Lower leg skin (tissue), 4 donors: ENCODE results near the gene SHISA3. TPM values are rescaled to one million over a fixed set of nuclear protein-coding genes. Genes with fewer than 3 reads are reported as not detected.

Source experiments
- DNase-seq, 2 donors: peaks; one replicate each; pipeline ENCODE4 v3.0.0-alpha.2; 2019; ENCODE audit warnings: low spot score in 2 of 2
- H3K4me3 ChIP-seq: fragments of 200-600 bp; sonication (generic); 2 replicates; pipeline ENCODE4 v1.5.1; 2017; ENCODE audit warnings: mild to moderate bottlenecking, low read depth; ENCODE audit not compliant: poor library complexity, severe bottlenecking
- POLR2A ChIP-seq, 2 donors: fragments of 450-650 bp; IDR thresholded peaks; one replicate each; pipeline ENCODE4 v1.6.1; 2016 to 2017; ENCODE audit warnings: antibody characterized with exemption in 2 of 2, mild to moderate bottlenecking in 1 of 2, moderate library complexity in 1 of 2
- WGBS, 2 donors: methylation state at CpG; one replicate each; pipeline ENCODE4 v1.1.5; 2018; 5-methylcytosine and 5-hydroxymethylcytosine counted together
- intact Hi-C: fragments of 100-400 bp; cut with DNase I; formaldehyde crosslinking; loops from one replicate; pipeline ENCODE4 v1.15.0; 2023; ENCODE audit warnings: low total_unique reads
- total RNA-seq, 4 donors: library from RNA; depleted of rRNA; stranded (reverse); fragments of >200 nt; gene quantifications; one replicate each; pipeline ENCODE4 v1.1.0, GENCODE V29; 2016
- TF ChIP-seq, protein P1 (sequence below), 3 donors: fragments of 450-650 bp; IDR thresholded peaks; one replicate each; pipeline ENCODE4 v1.5.1; 2016; ENCODE audit warnings: antibody characterized with exemption in 3 of 3, mild to moderate bottlenecking in 3 of 3, moderate library complexity in 2 of 3

SHISA3 gene
- total RNA-seq, 4 donors from 2014 or later: 0.15 to 0.55 (median 0.22) TPM; not detected in 1

DNA sequence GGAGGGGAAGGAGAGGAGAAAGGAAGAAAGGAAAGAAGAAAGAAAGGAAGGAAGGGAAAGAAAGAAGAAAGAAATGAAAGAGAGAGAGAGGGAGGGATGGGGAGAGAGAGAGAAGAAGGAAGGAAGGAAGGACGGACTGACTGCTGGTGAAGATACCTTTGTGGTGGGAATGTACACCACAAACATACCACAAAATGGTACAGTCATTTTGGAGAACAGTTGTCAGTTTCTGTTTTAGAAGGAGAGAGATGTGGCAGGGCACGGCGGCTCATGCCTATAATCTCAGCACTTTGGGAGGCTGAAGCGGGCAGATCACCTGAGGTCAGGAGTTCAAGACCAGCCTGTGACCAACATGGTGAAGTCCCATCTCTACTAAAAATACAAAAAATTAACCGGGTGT, 40.0 kb upstream of the SHISA3 start:
- intact Hi-C loops: no loop called here
- 80 to 89% methylated on average over 5 of the region's 5 CpGs for WGBS, 2 donors
- TF ChIP-seq POLR2A (IDR thresholded peaks at IDR 0.05): no peak
- TF ChIP-seq, protein P1, sequence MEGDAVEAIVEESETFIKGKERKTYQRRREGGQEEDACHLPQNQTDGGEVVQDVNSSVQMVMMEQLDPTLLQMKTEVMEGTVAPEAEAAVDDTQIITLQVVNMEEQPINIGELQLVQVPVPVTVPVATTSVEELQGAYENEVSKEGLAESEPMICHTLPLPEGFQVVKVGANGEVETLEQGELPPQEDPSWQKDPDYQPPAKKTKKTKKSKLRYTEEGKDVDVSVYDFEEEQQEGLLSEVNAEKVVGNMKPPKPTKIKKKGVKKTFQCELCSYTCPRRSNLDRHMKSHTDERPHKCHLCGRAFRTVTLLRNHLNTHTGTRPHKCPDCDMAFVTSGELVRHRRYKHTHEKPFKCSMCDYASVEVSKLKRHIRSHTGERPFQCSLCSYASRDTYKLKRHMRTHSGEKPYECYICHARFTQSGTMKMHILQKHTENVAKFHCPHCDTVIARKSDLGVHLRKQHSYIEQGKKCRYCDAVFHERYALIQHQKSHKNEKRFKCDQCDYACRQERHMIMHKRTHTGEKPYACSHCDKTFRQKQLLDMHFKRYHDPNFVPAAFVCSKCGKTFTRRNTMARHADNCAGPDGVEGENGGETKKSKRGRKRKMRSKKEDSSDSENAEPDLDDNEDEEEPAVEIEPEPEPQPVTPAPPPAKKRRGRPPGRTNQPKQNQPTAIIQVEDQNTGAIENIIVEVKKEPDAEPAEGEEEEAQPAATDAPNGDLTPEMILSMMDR (IDR thresholded peaks at IDR 0.05): no peak

DNA sequence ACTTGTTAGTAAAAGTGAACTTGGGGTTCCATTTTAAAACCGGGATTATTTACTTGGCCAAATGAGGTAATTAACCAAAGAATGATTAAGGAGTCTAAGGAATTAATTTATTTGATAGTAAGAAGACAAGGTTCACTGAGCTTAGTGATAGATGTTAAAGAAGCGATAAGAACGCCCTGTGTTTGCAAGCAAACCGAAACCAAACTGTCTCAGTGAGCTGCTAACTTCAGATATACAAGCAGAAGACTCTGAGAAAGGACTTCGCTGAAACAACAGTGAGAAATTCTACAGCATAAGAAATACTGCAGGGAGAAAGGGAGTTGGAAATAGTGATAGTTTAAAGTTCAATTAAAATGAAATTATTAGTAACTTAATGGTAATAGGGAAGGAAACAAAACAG, 37.6 kb upstream of the SHISA3 start:
- H3K4me3 ChIP-seq: no peak overlapping the region
- WGBS, 2 donors: 62 to 65% methylated on average over 5 of the region's 5 CpGs
- intact Hi-C loops: no loop called here
- no peak for TF ChIP-seq POLR2A (IDR thresholded peaks at IDR 0.05)
- TF ChIP-seq, protein P1 (IDR thresholded peaks at IDR 0.05): no peak
- DNase-seq: no peak

More for the DNA sequence above, 40.0 kb upstream of the SHISA3 start:
- H3K4me3 ChIP-seq: no peak overlapping the region
- DNase-seq: no peak

- WGBS, 2 donors: 31 to 39% methylated on average over 2 of the region's 2 CpGs
- no peak for DNase-seq
- intact Hi-C loops: no loop called here
- no peak overlapping the region for H3K4me3 ChIP-seq
- TF ChIP-seq, protein P1 (IDR thresholded peaks at IDR 0.05): no peak
- TF ChIP-seq POLR2A (IDR thresholded peaks at IDR 0.05): no peak
These were observed 37.0 kb upstream of the SHISA3 start for GRCh38 chr4:42360256-42360669.

GRCh38 chr4:42361456-42361855, 35.8 kb upstream of the SHISA3 start:
- TF ChIP-seq, protein P1 (IDR thresholded peaks at IDR 0.05): no peak
- no peak for TF ChIP-seq POLR2A (IDR thresholded peaks at IDR 0.05)
- WGBS, 2 donors: 87 to 94% methylated on average over 8 of the region's 8 CpGs
- intact Hi-C loops: no loop called here
- DNase-seq: no peak
- no peak overlapping the region for H3K4me3 ChIP-seq

- TF ChIP-seq, protein P1 (IDR thresholded peaks at IDR 0.05): no peak
- TF ChIP-seq POLR2A (IDR thresholded peaks at IDR 0.05): no peak
- 81 to 83% methylated on average over 3 of the region's 3 CpGs for WGBS, 2 donors
- intact Hi-C loops: no loop called here
- DNase-seq: no peak
- no peak overlapping the region for H3K4me3 ChIP-seq
These were observed 34.7 kb upstream of the SHISA3 start for GRCh38 chr4:42362591-42362990.

DNA sequence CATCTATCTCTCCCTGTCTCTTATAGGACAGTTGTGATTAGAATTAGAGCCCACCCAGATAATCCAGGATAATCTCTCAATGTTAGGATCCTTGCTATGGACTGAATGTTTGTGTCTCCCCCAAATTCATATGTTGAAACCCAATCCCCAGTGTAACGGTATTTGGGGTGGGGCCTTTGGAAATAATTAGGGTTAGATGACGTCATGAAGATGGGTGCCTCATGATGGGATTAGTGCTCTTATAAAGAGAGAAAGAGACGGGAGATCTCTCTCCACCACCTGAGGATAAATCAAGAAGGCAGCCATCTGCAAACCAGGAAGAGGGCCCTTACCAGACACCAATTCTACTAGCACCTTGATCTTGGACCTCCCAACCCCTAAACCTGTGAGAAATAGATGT, 33.7 kb upstream of the SHISA3 start:
- no peak for DNase-seq
- intact Hi-C loops: no loop called here
- no peak for TF ChIP-seq POLR2A (IDR thresholded peaks at IDR 0.05)
- TF ChIP-seq, protein P1 (IDR thresholded peaks at IDR 0.05): no peak
- no peak overlapping the region for H3K4me3 ChIP-seq
- WGBS, 2 donors: 83 to 84% methylated on average over 3 of the region's 3 CpGs
